IPS DF 4.7 (cell line): Measurements from ENCODE around the gene GADD45GIP1.
"Not testable (repeated sequence)": the region's sequence is repeated elsewhere in the genome, so short reads cannot be mapped to it uniquely, and the experiment has no call there.

Source experiments
- DNase-seq: peaks from one replicate; pipeline ENCODE4 v3.0.0-alpha.2; 2013; ENCODE audit warnings: low spot score; ENCODE audit errors: extremely low read depth

The GADD45GIP1 gene

GRCh38 chr19:12959481-12959880 is 2.5 kb upstream of the GADD45GIP1 start:
- DNase-seq = no peak

- not testable (repeated sequence) for DNase-seq
Measured at GRCh38 chr19:12957389-12957952, 448 bp upstream of the GADD45GIP1 start.

GRCh38 chr19:12955996-12956395 is 1.0 kb downstream of the GADD45GIP1 start:
- no peak for DNase-seq

GRCh38 chr19:12955575-12955974 is 1.4 kb downstream of the GADD45GIP1 start:
- not testable (repeated sequence) for DNase-seq

GRCh38 chr19:12954612-12954962 is 2.4 kb downstream of the GADD45GIP1 start:
- no peak for DNase-seq

- no peak for DNase-seq
Measured at GRCh38 chr19:12953799-12954611, 3.0 kb downstream of the GADD45GIP1 start.

- no peak for DNase-seq
Measured at GRCh38 chr19:12953138-12953798, 3.8 kb downstream of the GADD45GIP1 start.

GRCh38 chr19:12952488-12953137 is 4.4 kb downstream of the GADD45GIP1 start:
- DNase-seq = no peak

GRCh38 chr19:12952050-12952449 is 5.0 kb downstream of the GADD45GIP1 start:
- not testable (repeated sequence) for DNase-seq

GRCh38 chr19:12949363-12950283 is 7.4 kb downstream of the GADD45GIP1 start:
- DNase-seq = no peak

- DNase-seq = no peak
Measured at GRCh38 chr19:12948612-12949362, 8.2 kb downstream of the GADD45GIP1 start.

GRCh38 chr19:12947702-12948611 is 9.1 kb downstream of the GADD45GIP1 start:
- no peak for DNase-seq

- no peak for DNase-seq
Measured at GRCh38 chr19:12946731-12947496, 10.1 kb downstream of the GADD45GIP1 start.

- no peak for DNase-seq
Measured at GRCh38 chr19:12946092-12946721, 10.8 kb downstream of the GADD45GIP1 start.

- DNase-seq = no peak
Measured at GRCh38 chr19:12945479-12946091, 11.4 kb downstream of the GADD45GIP1 start, which contains the start of gene RAD23A. Gene RAD23A, plus strand, starts transcription at chr19:12945862. Its CDS starts 87 bp downstream, at chr19:12945949.

GRCh38 chr19:12944104-12944674 is 12.8 kb downstream of the GADD45GIP1 start:
- DNase-seq = no peak
